SHP77 (cell line): ENCODE results near the gene OR56A1.
"Not testable (repeated sequence)": the region's sequence is repeated elsewhere in the genome, so short reads cannot be mapped to it uniquely, and the experiment has no call there.

ENCODE experiments used
- DNase-seq, 2 experiments: peaks; one replicate each; lab custom pipeline; 2025; lab: John Stamatoyannopoulos, UW

OR56A1 gene

GRCh38 chr11:6030708-6031405 is at the start of gene OR56A1:
Gene OR56A1 (minus strand): TSS chr11:6030758. CDS start chr11:6027692, 3,066 bp downstream.
- no peak for DNase-seq

- DNase-seq: no peak
Measured at GRCh38 chr11:6079463-6079862, 48.9 kb upstream of the OR56A1 start.

GRCh38 chr11:6077723-6078122 is 47.2 kb upstream of the OR56A1 start:
- DNase-seq: no peak

GRCh38 chr11:6076443-6076842 is 45.9 kb upstream of the OR56A1 start:
- not testable (repeated sequence) for DNase-seq

- DNase-seq: no peak
Measured at GRCh38 chr11:6067502-6067901, 36.9 kb upstream of the OR56A1 start.

- no peak for DNase-seq
Measured at GRCh38 chr11:6062691-6063358, 32.3 kb upstream of the OR56A1 start.

GRCh38 chr11:6061475-6061874 is 30.9 kb upstream of the OR56A1 start:
- DNase-seq: no peak

GRCh38 chr11:6057452-6057851 is 26.9 kb upstream of the OR56A1 start:
- no peak for DNase-seq

GRCh38 chr11:6055569-6055968 is 25.0 kb upstream of the OR56A1 start:
- DNase-seq: no peak

- no peak for DNase-seq
Measured at GRCh38 chr11:6052374-6052773, 21.8 kb upstream of the OR56A1 start.

- DNase-seq: no peak
Measured at GRCh38 chr11:6040874-6041273, 10.3 kb upstream of the OR56A1 start.

- DNase-seq: no peak
Measured at GRCh38 chr11:6027501-6027900, 3.1 kb downstream of the OR56A1 start.

GRCh38 chr11:6025056-6025455 is 5.5 kb downstream of the OR56A1 start:
- DNase-seq: no peak

- DNase-seq: peak in 1 of 2 experiments; percentile 1
Measured at GRCh38 chr11:6022956-6023355, 7.6 kb downstream of the OR56A1 start.

GRCh38 chr11:6013042-6013441 is 17.5 kb downstream of the OR56A1 start:
- no peak for DNase-seq

GRCh38 chr11:6012035-6012668 is 18.4 kb downstream of the OR56A1 start:
- no peak for DNase-seq

- no peak for DNase-seq
Measured at GRCh38 chr11:6006846-6007245, 23.7 kb downstream of the OR56A1 start, which contains the start of gene OR56A4. Gene OR56A4 (minus strand): TSS chr11:6006946. CDS start chr11:6002992, 3,954 bp downstream.

GRCh38 chr11:6006395-6006794 is 24.2 kb downstream of the OR56A1 start:
- DNase-seq: no peak

- DNase-seq: no peak
Measured at GRCh38 chr11:6002202-6002699, 28.3 kb downstream of the OR56A1 start.

GRCh38 chr11:5994791-5995190 is 35.8 kb downstream of the OR56A1 start:
- no peak for DNase-seq

GRCh38 chr11:5992604-5993251 is 37.8 kb downstream of the OR56A1 start:
- DNase-seq: no peak

GRCh38 chr11:5992150-5992549 is 38.4 kb downstream of the OR56A1 start:
- DNase-seq: no peak
